ENCODE data around the gene TAF4B.

DNA sequence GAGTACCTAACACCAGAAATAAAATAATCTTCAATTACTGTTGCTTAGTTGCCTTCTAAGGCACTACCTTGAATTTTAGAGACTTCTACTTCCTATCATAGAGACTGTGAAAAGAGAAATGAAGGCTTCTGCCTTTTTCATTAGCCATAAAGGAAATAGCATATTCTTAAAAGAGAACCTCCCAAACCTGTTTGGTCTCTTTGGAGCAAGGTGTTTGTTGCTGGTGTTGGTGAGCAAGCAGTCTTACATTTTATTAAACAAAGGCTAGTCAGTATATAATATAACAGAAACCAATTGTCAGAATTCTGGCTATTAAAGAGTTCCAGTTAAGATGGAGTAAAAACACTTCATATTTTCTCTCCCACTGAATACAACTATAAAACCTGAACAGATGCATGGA lies 116.4 kb downstream of the TAF4B start:
- TF ChIP-seq, protein P1, sequence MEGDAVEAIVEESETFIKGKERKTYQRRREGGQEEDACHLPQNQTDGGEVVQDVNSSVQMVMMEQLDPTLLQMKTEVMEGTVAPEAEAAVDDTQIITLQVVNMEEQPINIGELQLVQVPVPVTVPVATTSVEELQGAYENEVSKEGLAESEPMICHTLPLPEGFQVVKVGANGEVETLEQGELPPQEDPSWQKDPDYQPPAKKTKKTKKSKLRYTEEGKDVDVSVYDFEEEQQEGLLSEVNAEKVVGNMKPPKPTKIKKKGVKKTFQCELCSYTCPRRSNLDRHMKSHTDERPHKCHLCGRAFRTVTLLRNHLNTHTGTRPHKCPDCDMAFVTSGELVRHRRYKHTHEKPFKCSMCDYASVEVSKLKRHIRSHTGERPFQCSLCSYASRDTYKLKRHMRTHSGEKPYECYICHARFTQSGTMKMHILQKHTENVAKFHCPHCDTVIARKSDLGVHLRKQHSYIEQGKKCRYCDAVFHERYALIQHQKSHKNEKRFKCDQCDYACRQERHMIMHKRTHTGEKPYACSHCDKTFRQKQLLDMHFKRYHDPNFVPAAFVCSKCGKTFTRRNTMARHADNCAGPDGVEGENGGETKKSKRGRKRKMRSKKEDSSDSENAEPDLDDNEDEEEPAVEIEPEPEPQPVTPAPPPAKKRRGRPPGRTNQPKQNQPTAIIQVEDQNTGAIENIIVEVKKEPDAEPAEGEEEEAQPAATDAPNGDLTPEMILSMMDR (IDR thresholded peaks at IDR 0.05; ENCODE audit: borderline replicate concordance, extremely low read depth, low read length, poor library complexity, severe bottlenecking): no peak
- TF ChIP-seq EZH2 (IDR thresholded peaks at IDR 0.05; ENCODE audit: borderline replicate concordance, low read depth, low read length, severe bottlenecking): no peak
